DOHH2 (cell line): ENCODE data around the gene BTRC.

Experiments
- H3F3A ChIP-seq: fragments of 200-600 bp; sonication (generic), shearing (Covaris generic); 2 replicates; pipeline ENCODE4 v1.6.0; 2016; ENCODE audit warnings: antibody characterized with exemption, mild to moderate bottlenecking; ENCODE audit not compliant: control insufficient read depth, insufficient read depth
- H3K27ac ChIP-seq: fragments of 200-600 bp; sonication (generic); 2 replicates; pipeline ENCODE4 v1.5.1; 2014; ENCODE audit warnings: low read depth, mild to moderate bottlenecking, low read length, moderate library complexity
- H3K27me3 ChIP-seq: fragments of 200-600 bp; sonication (generic); 2 replicates; pipeline ENCODE4 v1.6.1; 2014; ENCODE audit warnings: mild to moderate bottlenecking, low read length, mixed read lengths; ENCODE audit not compliant: control insufficient read depth
- H3K36me3 ChIP-seq: fragments of 200-600 bp; sonication (generic); 2 replicates; pipeline ENCODE4 v1.6.1; 2014; ENCODE audit warnings: mild to moderate bottlenecking, low read length, moderate library complexity, mixed read lengths; ENCODE audit not compliant: control insufficient read depth
- H3K4me1 ChIP-seq: fragments of 200-600 bp; sonication (generic); 2 replicates; pipeline ENCODE4 v1.6.1; 2014; ENCODE audit warnings: mild to moderate bottlenecking, low read length, mixed read lengths; ENCODE audit not compliant: control insufficient read depth
- H3K4me2 ChIP-seq: fragments of 200-600 bp; sonication (generic); 2 replicates; pipeline ENCODE4 v1.6.0; 2014; ENCODE audit warnings: mild to moderate bottlenecking, low read length, moderate library complexity
- H3K4me3 ChIP-seq: fragments of 200-600 bp; sonication (generic); 2 replicates; pipeline ENCODE4 v1.5.1; 2014; ENCODE audit warnings: mild to moderate bottlenecking, low read length, mixed read lengths
- H3K79me2 ChIP-seq: fragments of 200-600 bp; sonication (generic); 2 replicates; pipeline ENCODE4 v1.6.1; 2014; ENCODE audit warnings: mild to moderate bottlenecking, low read length, mixed read lengths; ENCODE audit not compliant: control insufficient read depth
- H3K9me2 ChIP-seq: fragments of 200-600 bp; sonication (generic); replicated peaks from 2 replicates; pipeline ENCODE4 v1.6.1; 2014; ENCODE audit warnings: mild to moderate bottlenecking, low read length, mixed read lengths; ENCODE audit not compliant: control insufficient read depth
- H3K9me3 ChIP-seq: fragments of 200-600 bp; sonication (generic); 2 replicates; pipeline ENCODE4 v1.6.1; 2014; ENCODE audit warnings: antibody characterized with exemption, low read length, mixed read lengths; ENCODE audit not compliant: control insufficient read depth, insufficient read depth
- H4K20me1 ChIP-seq: fragments of 200-600 bp; sonication (generic); 2 replicates; pipeline ENCODE4 v1.6.0; 2014; ENCODE audit warnings: low read depth, mild to moderate bottlenecking, antibody characterized with exemption, low read length, moderate library complexity; ENCODE audit not compliant: control insufficient read depth, insufficient read depth
- CTCF ChIP-seq: fragments of 200-600 bp; sonication (generic); IDR thresholded peaks from one replicate; pipeline ENCODE4 v1.5.1; 2014; ENCODE audit warnings: antibody characterized with exemption, mild to moderate bottlenecking, low read depth, low read length; ENCODE audit not compliant: poor library complexity, severe bottlenecking
- EZH2phosphoT487 ChIP-seq: fragments of 200-600 bp; sonication (generic); IDR thresholded peaks from 2 replicates; pipeline ENCODE4 v1.6.1; 2017; ENCODE audit warnings: borderline replicate concordance, mild to moderate bottlenecking, antibody characterized with exemption, low read length, moderate library complexity, mixed read lengths

Gene BTRC

GRCh38 chr10:101428036-101428435 lies 74.1 kb downstream of the BTRC start:
- H3K4me3 ChIP-seq: no peak overlapping the region
- no peak for TF ChIP-seq EZH2phosphoT487
- no peak for TF ChIP-seq CTCF
- no peaks in the 10 kb centered on the region for H3K9me2 ChIP-seq
- H3K36me3 ChIP-seq: no peaks in the 10 kb centered on the region
- H3K27ac ChIP-seq: no peak overlapping the region
- no peaks in the 10 kb centered on the region for H3K27me3 ChIP-seq
- H3K79me2 ChIP-seq: no peaks in the 10 kb centered on the region
- H3K4me2 ChIP-seq: no peak overlapping the region
- H3K9me3 ChIP-seq: no peaks in the 10 kb centered on the region
- H3F3A ChIP-seq: no peaks in the 10 kb centered on the region
- no peaks in the 10 kb centered on the region for H3K4me1 ChIP-seq
- no peaks in the 10 kb centered on the region for H4K20me1 ChIP-seq

GRCh38 chr10:101429423-101429822 lies 75.5 kb downstream of the BTRC start:
- H3K27me3 ChIP-seq: no peaks in the 10 kb centered on the region
- H4K20me1 ChIP-seq: no peaks in the 10 kb centered on the region
- H3K4me1 ChIP-seq: peaks cover 4% of the 10 kb centered on the region
- no peak overlapping the region for H3K4me3 ChIP-seq
- H3K36me3 ChIP-seq: no peaks in the 10 kb centered on the region
- H3K4me2 ChIP-seq: no peak overlapping the region
- H3K9me2 ChIP-seq: no peaks in the 10 kb centered on the region
- no peaks in the 10 kb centered on the region for H3F3A ChIP-seq
- TF ChIP-seq EZH2phosphoT487: no peak
- no peak for TF ChIP-seq CTCF
- H3K79me2 ChIP-seq: no peaks in the 10 kb centered on the region
- H3K9me3 ChIP-seq: no peaks in the 10 kb centered on the region
- H3K27ac ChIP-seq: no peak overlapping the region

- H3K9me2 ChIP-seq: no peaks in the 10 kb centered on the region
- no peak overlapping the region for H3K4me3 ChIP-seq
- H3K9me3 ChIP-seq: no peaks in the 10 kb centered on the region
- H3K79me2 ChIP-seq: no peaks in the 10 kb centered on the region
- H3K36me3 ChIP-seq: no peaks in the 10 kb centered on the region
- H3F3A ChIP-seq: no peaks in the 10 kb centered on the region
- H3K4me2 ChIP-seq: no peak overlapping the region
- no peak overlapping the region for H3K27ac ChIP-seq
- H3K4me1 ChIP-seq: peaks cover 4% of the 10 kb centered on the region
- no peak for TF ChIP-seq EZH2phosphoT487
- TF ChIP-seq CTCF: no peak
- H4K20me1 ChIP-seq: no peaks in the 10 kb centered on the region
- no peaks in the 10 kb centered on the region for H3K27me3 ChIP-seq
These were observed 82.3 kb downstream of the BTRC start for GRCh38 chr10:101436302-101436701.

- Histone ChIP-seq H3K79me2 (no peaks in the 10 kb centered on the region), H3K9me3 (no peaks in the 10 kb centered on the region), H3K4me2 (no peak overlapping the region), H4K20me1 (no peaks in the 10 kb centered on the region), H3K36me3 (no peaks in the 10 kb centered on the region), H3F3A (no peaks in the 10 kb centered on the region), H3K27ac (no peak overlapping the region), H3K27me3 (no peaks in the 10 kb centered on the region), H3K4me3 (no peak overlapping the region), H3K4me1 (no peaks in the 10 kb centered on the region; the same call in 1 of the 2 replicates), H3K9me2 (no peaks in the 10 kb centered on the region)
- TF ChIP-seq EZH2phosphoT487: no peak
- TF ChIP-seq CTCF: no peak
These were observed 85.0 kb downstream of the BTRC start for GRCh38 chr10:101438881-101439391.
